ENCODE measurements around the gene ACBD4. TPM values are rescaled to one million over a fixed set of nuclear protein-coding genes. Genes with fewer than 3 reads are reported as not detected.

The ACBD4 gene
- total and polyA plus RNA-seq, 2 of the 4 experiments (the other 2 are of a cell fraction), result 2.3 to 5.7 TPM

- ATAC-seq (ENCODE audit: low read depth), result no peak
- CTCF ChIA-PET, result no interaction called here
Observed at GRCh38 chr17:45125509-45125908, 10.0 kb upstream of the ACBD4 start.

More at GRCh38 chr17:45125509-45125908, 10.0 kb upstream of the ACBD4 start:
- H2BK5ac ChIP-seq (ENCODE audit: low read depth, low read length, poor library complexity, severe bottlenecking), result peak overlapping the region; percentile 21
- H3K4ac ChIP-seq (ENCODE audit: low read depth, low read length), result no peak overlapping the region
- H3K36me3 ChIP-seq (ENCODE audit: control insufficient read depth, insufficient read depth, low read length), result no peaks in the 10 kb centered on the region
- H2AK9ac ChIP-seq (replicated peaks; ENCODE audit: low read depth, low read length, poor library complexity), result no peak overlapping the region
- no peak overlapping the region for H4K91ac ChIP-seq (ENCODE audit: insufficient read depth, low read depth, low read length)
- no peak overlapping the region for H3K27ac ChIP-seq (ENCODE audit: insufficient read depth, low read length)
- peak overlapping the region; percentile 11; the same call in 1 of the 2 replicates for H2AK5ac ChIP-seq (ENCODE audit: low read depth, low read length)
- WGBS, 2 experiments (ENCODE audit: extremely low coverage in 2 of 2, insufficient read length in 1 of 2), result 100% methylated on average over 2 of the region's 8 CpGs; no CpG with 5 or more reads in 1 of the 2 experiments
- no peak for DNase-seq
- peaks cover 43% of the 10 kb centered on the region for H3K4me1 ChIP-seq (ENCODE audit: control insufficient read depth, insufficient read depth, low read length)
- H2BK120ac ChIP-seq (ENCODE audit: low read depth, low read length), result no peak overlapping the region
- dilution Hi-C loops (cut with HindIII; ENCODE audit: low sequenced_read_pairs, unreplicated experiment) (no loop called here), in situ Hi-C loops (cut with MboI; ENCODE audit: low sequenced_read_pairs) (no loop called here), intact Hi-C loops (cut with micrococcal nuclease) (no loop called here)
- H4K20me1 ChIP-seq (ENCODE audit: insufficient read depth, low read length), result no peaks in the 10 kb centered on the region
- H3K9me1 ChIP-seq (ENCODE audit: insufficient read depth, low read length), result peaks cover 40% of the 10 kb centered on the region
- no peak overlapping the region; a peak in 1 of 4 replicates for H4K8ac ChIP-seq (ENCODE audit: low read depth in 2 of 2, low read length in 2 of 2)
- no peak overlapping the region for H4K5ac ChIP-seq (ENCODE audit: low read depth, low read length)
- H2AFZ ChIP-seq (replicated peaks; ENCODE audit: low read length, poor library complexity), result no peak overlapping the region
- no peak overlapping the region for H2BK15ac ChIP-seq (ENCODE audit: low read depth, low read length)
- no peak overlapping the region for H3K23ac ChIP-seq (ENCODE audit: low read depth, low read length)
- no peaks in the 10 kb centered on the region for H3K9me3 ChIP-seq (ENCODE audit: control insufficient read depth, insufficient read depth, low read length)
- no peak overlapping the region for H3K4me2 ChIP-seq (ENCODE audit: low read depth, low read length)
- no peaks in the 10 kb centered on the region for H3K27me3 ChIP-seq (ENCODE audit: control insufficient read depth, insufficient read depth, low read length)
- H3K79me1 ChIP-seq (ENCODE audit: low read depth in 1 of 2, low read length in 2 of 2), result peaks cover 59 to 86% of the 10 kb centered on the region in 2 experiments
- POLR2A ChIA-PET (ENCODE audit: unreplicated experiment), result no interaction called here
- H3K9ac ChIP-seq (ENCODE audit: low read depth, low read length), result no peak overlapping the region
- no peak for TF ChIP-seq CEBPB (IDR thresholded peaks at IDR 0.05; ENCODE audit: low read depth, low read length)
- TF ChIP-seq USF2 (IDR thresholded peaks at IDR 0.05; ENCODE audit: low read depth, low read length), result no peak
- no peak for TF ChIP-seq RCOR1 (IDR thresholded peaks at IDR 0.05; ENCODE audit: insufficient replicate concordance, low read length)
- BruUV-seq (replicated peaks), result no TSS peak
- H3K18ac ChIP-seq (ENCODE audit: low read depth, low read length), result no peak overlapping the region
- no peak overlapping the region for H3K4me3 ChIP-seq (ENCODE audit: insufficient read depth, low read depth, low read length)
- no peak overlapping the region for H3K56ac ChIP-seq (ENCODE audit: extremely low read depth, insufficient read depth, low read length)
- no peak overlapping the region for H2BK20ac ChIP-seq (ENCODE audit: low read depth, low read length)
- H3K14ac ChIP-seq (replicated peaks; ENCODE audit: low read depth, low read length), result no peak overlapping the region

Measured in IMR-90 (cell line).